ENCODE data around the gene CMKLR1.
A peak's percentile ranks its signal among the peaks of the same experiment; 100 is the strongest.

Gene CMKLR1

GRCh38 chr12:108355069-108355468 is 16.0 kb upstream of the CMKLR1 start:
- Histone ChIP-seq H3K27ac (ENCODE audit: insufficient read depth in 1 of 2, low read depth in 1 of 2, low read length in 2 of 2, poor library complexity in 1 of 2, severe bottlenecking in 2 of 2) (no peak overlapping the region), H3K27me3 (replicated peaks in 2 of 5; ENCODE audit: control insufficient read depth in 4 of 5, insufficient read depth in 5 of 5, low read length in 4 of 5) (no peaks in the 10 kb centered on the region), H3K9me3 (ENCODE audit: control extremely low read depth in 1 of 5, control insufficient read depth in 4 of 5, insufficient read depth in 2 of 5, low read depth in 1 of 5, low read length in 4 of 5) (peaks cover 0 to 3% (median 0%) of the 10 kb centered on the region in 5 experiments), H3K4me3 (ENCODE audit: control insufficient read depth in 1 of 7, extremely low read depth in 1 of 7, insufficient read depth in 4 of 7, low read depth in 2 of 7, low read length in 6 of 7) (no peak overlapping the region), H3K4me1 (ENCODE audit: control extremely low read depth in 1 of 4, control insufficient read depth in 4 of 4, insufficient read depth in 4 of 4, low read length in 3 of 4) (peaks cover 0 to 6% (median 1%) of the 10 kb centered on the region in 4 experiments), H3K36me3 (ENCODE audit: control insufficient read depth in 4 of 4, insufficient read depth in 4 of 4, low read length in 3 of 4) (no peaks in the 10 kb centered on the region)
- WGBS (ENCODE audit: insufficient coverage) = 100% methylated on average over 2 of the region's 2 CpGs
- ChIA-PET POLR2A (no interaction called here), CTCF (no interaction called here)
- no peak for DNase-seq

- peaks cover 0 to 3% (median 0%) of the 10 kb centered on the region in 5 experiments for H3K9me3 ChIP-seq (ENCODE audit: control extremely low read depth in 1 of 5, control insufficient read depth in 4 of 5, insufficient read depth in 2 of 5, low read depth in 1 of 5, low read length in 4 of 5)
- POLR2A ChIA-PET = no interaction called here
- DNase-seq = peak in 1 of 3 donors; percentile 26
- H3K27me3 ChIP-seq (replicated peaks in 2 of 5; ENCODE audit: control insufficient read depth in 4 of 5, insufficient read depth in 5 of 5, low read length in 4 of 5) = no peaks in the 10 kb centered on the region
- peaks cover 0 to 6% (median 3%) of the 10 kb centered on the region in 4 experiments for H3K4me1 ChIP-seq (ENCODE audit: control extremely low read depth in 1 of 4, control insufficient read depth in 4 of 4, insufficient read depth in 4 of 4, low read length in 3 of 4)
- CTCF ChIA-PET = no interaction called here
- H3K4me3 ChIP-seq (ENCODE audit: control insufficient read depth in 1 of 7, extremely low read depth in 1 of 7, insufficient read depth in 4 of 7, low read depth in 2 of 7, low read length in 6 of 7) = no peak overlapping the region
- no peaks in the 10 kb centered on the region for H3K36me3 ChIP-seq (ENCODE audit: control insufficient read depth in 4 of 4, insufficient read depth in 4 of 4, low read length in 3 of 4)
- no peak overlapping the region for H3K27ac ChIP-seq (ENCODE audit: insufficient read depth in 1 of 2, low read depth in 1 of 2, low read length in 2 of 2, poor library complexity in 1 of 2, severe bottlenecking in 2 of 2)
Measured at GRCh38 chr12:108352591-108352990, 13.5 kb upstream of the CMKLR1 start.

GRCh38 chr12:108350511-108350910 is 11.4 kb upstream of the CMKLR1 start:
- peaks cover 0 to 6% (median 3%) of the 10 kb centered on the region in 4 experiments for H3K4me1 ChIP-seq (ENCODE audit: control extremely low read depth in 1 of 4, control insufficient read depth in 4 of 4, insufficient read depth in 4 of 4, low read length in 3 of 4)
- H3K27me3 ChIP-seq (replicated peaks in 2 of 5; ENCODE audit: control insufficient read depth in 4 of 5, insufficient read depth in 5 of 5, low read length in 4 of 5) = no peaks in the 10 kb centered on the region
- H3K4me3 ChIP-seq (ENCODE audit: control insufficient read depth in 1 of 7, extremely low read depth in 1 of 7, insufficient read depth in 4 of 7, low read depth in 2 of 7, low read length in 6 of 7) = no peak overlapping the region
- 92% methylated on average over 2 of the region's 3 CpGs for WGBS (ENCODE audit: insufficient coverage)
- ChIA-PET POLR2A (no interaction called here), CTCF (no interaction called here)
- no peaks in the 10 kb centered on the region for H3K36me3 ChIP-seq (ENCODE audit: control insufficient read depth in 4 of 4, insufficient read depth in 4 of 4, low read length in 3 of 4)
- no peak overlapping the region for H3K27ac ChIP-seq (ENCODE audit: insufficient read depth in 1 of 2, low read depth in 1 of 2, low read length in 2 of 2, poor library complexity in 1 of 2, severe bottlenecking in 2 of 2)
- no peak for DNase-seq
- H3K9me3 ChIP-seq (ENCODE audit: control extremely low read depth in 1 of 5, control insufficient read depth in 4 of 5, insufficient read depth in 2 of 5, low read depth in 1 of 5, low read length in 4 of 5) = peaks cover 0 to 3% (median 0%) of the 10 kb centered on the region in 5 experiments

DNA sequence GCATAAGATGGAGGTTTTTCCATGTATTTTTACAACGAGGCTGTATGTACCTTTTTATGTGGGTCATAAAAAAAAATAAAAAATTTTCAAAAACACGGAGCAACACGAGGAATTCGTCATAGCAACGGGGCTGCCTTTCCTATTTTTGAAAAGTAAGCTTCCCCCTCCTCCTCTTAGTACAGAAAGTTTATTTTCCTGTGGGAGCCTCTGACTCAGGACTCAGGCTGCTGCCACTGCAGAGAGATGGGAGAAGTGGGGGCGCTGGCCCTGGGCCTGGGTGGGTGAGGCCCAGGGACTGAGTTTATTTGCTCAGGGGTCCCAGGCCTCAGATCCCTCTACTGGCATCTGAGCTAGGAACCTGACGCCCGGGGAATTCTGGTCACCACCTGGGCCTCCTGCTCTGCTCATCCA is 10.2 kb upstream of the CMKLR1 start:
- POLR2A ChIA-PET = no interaction called here
- WGBS (ENCODE audit: insufficient coverage) = 48% methylated on average over 7 of the region's 8 CpGs
- CTCF ChIA-PET = interaction anchor here (1.5 kb wide), 1 partner anchor 10 kb away, joined by 3 read pairs; the partner anchor contains the start of gene CMKLR1

GRCh38 chr12:108348842-108349241 is 9.7 kb upstream of the CMKLR1 start:
- Histone ChIP-seq H3K27me3 (replicated peaks in 2 of 5; ENCODE audit: control insufficient read depth in 4 of 5, insufficient read depth in 5 of 5, low read length in 4 of 5) (no peaks in the 10 kb centered on the region), H3K9me3 (ENCODE audit: control extremely low read depth in 1 of 5, control insufficient read depth in 4 of 5, insufficient read depth in 2 of 5, low read depth in 1 of 5, low read length in 4 of 5) (no peaks in the 10 kb centered on the region), H3K4me1 (ENCODE audit: control extremely low read depth in 1 of 4, control insufficient read depth in 4 of 4, insufficient read depth in 4 of 4, low read length in 3 of 4) (peaks cover 0 to 6% (median 3%) of the 10 kb centered on the region in 4 experiments), H3K36me3 (ENCODE audit: control insufficient read depth in 4 of 4, insufficient read depth in 4 of 4, low read length in 3 of 4) (no peaks in the 10 kb centered on the region), H3K4me3 (ENCODE audit: control insufficient read depth in 1 of 7, extremely low read depth in 1 of 7, insufficient read depth in 4 of 7, low read depth in 2 of 7, low read length in 6 of 7) (no peak overlapping the region), H3K27ac (ENCODE audit: insufficient read depth in 1 of 2, low read depth in 1 of 2, low read length in 2 of 2, poor library complexity in 1 of 2, severe bottlenecking in 2 of 2) (no peak overlapping the region)
- POLR2A ChIA-PET = no interaction called here
- WGBS (ENCODE audit: insufficient coverage) = over 99% methylated on average over 8 of the region's 9 CpGs
- no peak for DNase-seq
- CTCF ChIA-PET = interaction anchor here (1.5 kb wide), 1 partner anchor 10 kb away, joined by 3 read pairs; the partner anchor contains the start of gene CMKLR1

More for the DNA sequence above, 10.2 kb upstream of the CMKLR1 start:
- DNase-seq = peak in 1 of 3 donors; percentile 39
- H3K4me1 ChIP-seq (ENCODE audit: control extremely low read depth in 1 of 4, control insufficient read depth in 4 of 4, insufficient read depth in 4 of 4, low read length in 3 of 4) = peaks cover 0 to 6% (median 3%) of the 10 kb centered on the region in 4 experiments
- no peak overlapping the region for H3K27ac ChIP-seq (ENCODE audit: insufficient read depth in 1 of 2, low read depth in 1 of 2, low read length in 2 of 2, poor library complexity in 1 of 2, severe bottlenecking in 2 of 2)
- H3K27me3 ChIP-seq (replicated peaks in 2 of 5; ENCODE audit: control insufficient read depth in 4 of 5, insufficient read depth in 5 of 5, low read length in 4 of 5) = no peaks in the 10 kb centered on the region
- peaks cover 0 to 2% (median 0%) of the 10 kb centered on the region in 5 experiments for H3K9me3 ChIP-seq (ENCODE audit: control extremely low read depth in 1 of 5, control insufficient read depth in 4 of 5, insufficient read depth in 2 of 5, low read depth in 1 of 5, low read length in 4 of 5)
- H3K4me3 ChIP-seq (ENCODE audit: control insufficient read depth in 1 of 7, extremely low read depth in 1 of 7, insufficient read depth in 4 of 7, low read depth in 2 of 7, low read length in 6 of 7) = no peak overlapping the region
- no peaks in the 10 kb centered on the region for H3K36me3 ChIP-seq (ENCODE audit: control insufficient read depth in 4 of 4, insufficient read depth in 4 of 4, low read length in 3 of 4)

DNA sequence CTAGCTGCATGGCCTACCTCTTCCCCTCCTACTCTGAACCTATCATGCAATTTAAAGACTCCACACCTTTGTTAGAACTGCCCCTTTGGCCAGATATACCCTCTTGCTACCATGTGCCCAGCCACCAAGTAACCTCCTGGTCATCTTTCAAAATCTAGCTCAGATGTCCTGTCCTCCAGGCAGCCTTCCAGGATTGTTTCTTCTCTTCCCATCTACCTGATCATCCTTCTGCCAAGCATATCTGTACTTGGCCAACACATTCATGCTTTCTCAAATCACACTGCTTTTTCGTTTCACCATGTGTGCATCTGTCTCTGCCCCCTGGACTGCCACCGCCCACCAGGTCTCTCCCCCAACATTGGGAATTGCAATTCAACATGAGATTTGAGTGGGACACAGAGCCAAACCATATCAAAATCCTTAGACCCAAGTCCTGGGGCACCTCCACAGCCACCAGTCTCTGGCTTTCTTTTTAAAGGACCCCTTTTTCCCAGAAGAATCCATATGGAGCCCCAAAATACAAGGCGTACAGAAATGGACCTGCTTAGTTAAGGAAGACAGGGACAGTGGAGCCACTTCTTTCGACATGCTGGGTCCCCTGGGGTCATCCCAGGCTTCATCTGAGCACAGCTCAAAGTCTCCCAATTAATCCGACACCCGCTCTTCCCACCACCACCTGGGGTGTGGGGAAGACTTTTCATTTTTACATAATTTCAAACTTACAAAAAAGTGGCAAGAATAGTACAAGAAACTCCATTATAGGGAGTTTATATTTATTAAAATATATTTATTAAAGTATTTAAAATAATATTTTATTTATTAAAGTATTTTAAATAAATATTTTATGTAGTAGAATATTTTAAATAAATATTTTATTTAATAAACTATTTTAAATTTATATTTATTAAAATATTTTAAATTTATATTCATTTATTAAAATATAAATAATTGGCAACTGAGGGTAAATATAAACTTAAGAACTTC is 7.9 kb upstream of the CMKLR1 start:
- no peaks in the 10 kb centered on the region for H3K36me3 ChIP-seq (ENCODE audit: control insufficient read depth in 4 of 4, insufficient read depth in 4 of 4, low read length in 3 of 4)
- no peak overlapping the region for H3K4me3 ChIP-seq (ENCODE audit: control insufficient read depth in 1 of 7, extremely low read depth in 1 of 7, insufficient read depth in 4 of 7, low read depth in 2 of 7, low read length in 6 of 7)
- H3K27ac ChIP-seq (ENCODE audit: insufficient read depth in 1 of 2, low read depth in 1 of 2, low read length in 2 of 2, poor library complexity in 1 of 2, severe bottlenecking in 2 of 2) = no peak overlapping the region
- no peaks in the 10 kb centered on the region for H3K9me3 ChIP-seq (ENCODE audit: control extremely low read depth in 1 of 5, control insufficient read depth in 4 of 5, insufficient read depth in 2 of 5, low read depth in 1 of 5, low read length in 4 of 5)
- ChIA-PET POLR2A (no interaction called here), CTCF (interaction anchor here (0.9 to 1.5 kb wide), 2 partner anchors 13 to 110 kb away, joined by 3 to 5 read pairs; no protein-coding TSS in a partner anchor)
- WGBS (ENCODE audit: insufficient coverage) = 96% methylated on average over 4 of the region's 6 CpGs
- H3K4me1 ChIP-seq (ENCODE audit: control extremely low read depth in 1 of 4, control insufficient read depth in 4 of 4, insufficient read depth in 4 of 4, low read length in 3 of 4) = peaks cover 0 to 3% (median 0%) of the 10 kb centered on the region in 4 experiments
- no peak for DNase-seq
- H3K27me3 ChIP-seq (replicated peaks in 2 of 5; ENCODE audit: control insufficient read depth in 4 of 5, insufficient read depth in 5 of 5, low read length in 4 of 5) = peaks cover 0 to 2% (median 0%) of the 10 kb centered on the region in 5 experiments

Measured in common myeloid progenitor, CD34-positive (primary cell).